IMR-90 (cell line): ENCODE measurements around the gene RAD18.

ENCODE experiments used
- BHLHE40 ChIP-seq: fragments of 150-350 bp; IDR thresholded peaks from 2 replicates; pipeline ENCODE4 v1.6.1; 2016; ENCODE audit warnings: mild to moderate bottlenecking, low read depth, low read length
- CTCF ChIP-seq: conservative IDR thresholded peaks from 2 replicates; pipeline ENCODE4 v1.5.1; 2012; ENCODE audit warnings: mild to moderate bottlenecking, low read depth, low read length, improper control_type of control experiment
- MAZ ChIP-seq: IDR thresholded peaks from 2 replicates; pipeline ENCODE4 v1.6.1; 2012; ENCODE audit warnings: low read depth, mild to moderate bottlenecking, low read length, improper control_type of control experiment, moderate library complexity, borderline replicate concordance
- MXI1 ChIP-seq: IDR thresholded peaks from 2 replicates; pipeline ENCODE4 v1.6.1; 2012; ENCODE audit warnings: low read depth, mild to moderate bottlenecking, low read length, moderate library complexity, borderline replicate concordance
- RCOR1 ChIP-seq: IDR thresholded peaks from 2 replicates; pipeline ENCODE4 v1.6.1; 2012; ENCODE audit warnings: mild to moderate bottlenecking, low read length, improper control_type of control experiment; ENCODE audit not compliant: insufficient replicate concordance

GRCh38 chr3:8891774-8892173 lies 71.5 kb downstream of the RAD18 start:
- TF ChIP-seq CTCF: no peak
- no peak for TF ChIP-seq BHLHE40
- no peak for TF ChIP-seq MXI1
- TF ChIP-seq RCOR1: no peak
- TF ChIP-seq MAZ: no peak
